H1 (cell line): ENCODE measurements around the gene KRT9. TPM values are rescaled to one million over a fixed set of nuclear protein-coding genes. Genes with fewer than 3 reads are reported as not detected.

Experiments used
- CTCF ChIA-PET: fragments of 300-600 bp; sonication (Branson Sonifier 250); formaldehyde crosslinking; loops from one replicate; lab custom pipeline; 2021; ENCODE audit not compliant: partially characterized antibody; lab: Charles Lee
- POLR2A ChIA-PET: fragments of 300-600 bp; sonication (Branson Sonifier 250); formaldehyde crosslinking; loops from one replicate; lab custom pipeline; 2021; ENCODE audit warnings: inconsistent platforms; ENCODE audit not compliant: partially characterized antibody; lab: Charles Lee
- DNase-seq, 2 experiments: peaks; one replicate each; pipeline versions ENCODE4 v3.0.0 to v3.0.0-alpha.2; 2010 to 2022; ENCODE audit warnings: low spot score in 2 of 2, low read depth in 1 of 2, mixed read lengths in 1 of 2
- FAIRE-seq: peaks from 2 replicates; lab custom pipeline; 2011; peaks lifted over from hg19 to GRCh38; lab: Jason Lieb, UNC
- H2AFZ ChIP-seq: 2 replicates; pipeline ENCODE4 v1.8.1; 2012; ENCODE audit warnings: low read length, inconsistent platforms
- H2AK5ac ChIP-seq: 2 replicates; pipeline ENCODE4 v1.6.1; 2013; ENCODE audit warnings: low read depth, low read length
- H2BK120ac ChIP-seq: replicated peaks from 2 replicates; pipeline ENCODE3; 2013; ENCODE audit warnings: low read depth, low read length, inconsistent platforms
- H2BK12ac ChIP-seq: 2 replicates; pipeline ENCODE4 v1.6.1; 2013; ENCODE audit warnings: low read depth, low read length
- H2BK15ac ChIP-seq: 2 replicates; pipeline ENCODE4 v1.6.1; 2013; ENCODE audit warnings: low read length
- H2BK20ac ChIP-seq: 2 replicates; pipeline ENCODE4 v1.6.1; 2013; ENCODE audit warnings: low read length
- H2BK5ac ChIP-seq: 2 replicates; pipeline ENCODE4 v1.6.1; 2013; ENCODE audit warnings: low read depth, low read length
- H3K14ac ChIP-seq: 2 replicates; pipeline ENCODE4 v1.6.1; 2013; ENCODE audit warnings: inconsistent platforms; ENCODE audit not compliant: insufficient read length
- H3K18ac ChIP-seq: 2 replicates; pipeline ENCODE4 v1.6.1; 2013; ENCODE audit warnings: low read length; ENCODE audit errors: extremely low read depth
- H3K23ac ChIP-seq: 2 replicates; pipeline ENCODE4 v1.6.1; 2013; ENCODE audit warnings: inconsistent platforms; ENCODE audit not compliant: insufficient read length
- H3K23me2 ChIP-seq: 2 replicates; pipeline ENCODE4 v1.6.1; 2013; ENCODE audit warnings: low read depth, low read length
- H3K27ac ChIP-seq: 2 replicates; pipeline ENCODE4 v1.6.1; 2011; ENCODE audit warnings: low read depth, low read length, inconsistent platforms
- H3K27me3 ChIP-seq, 4 experiments: replicated peaks in 1 of 4; 1 replicate in 1 of 4; 2 replicates in 3 of 4; pipeline versions ENCODE4 v1.6.1 to v1.8.1; 2011 to 2013; ENCODE audit warnings: low read length in 3 of 4, mild to moderate bottlenecking in 3 of 4, inconsistent platforms in 2 of 4, mixed read lengths in 2 of 4, moderate library complexity in 1 of 4; ENCODE audit not compliant: control insufficient read depth in 3 of 4, insufficient read depth in 3 of 4; ENCODE audit errors: extremely low read depth in 1 of 4
- H3K36me3 ChIP-seq, 4 experiments: 2 replicates each; pipeline versions ENCODE4 v1.6.1 to v1.8.1; 2011 to 2013; ENCODE audit warnings: mild to moderate bottlenecking in 4 of 4, low read length in 3 of 4, moderate library complexity in 2 of 4, control low read depth in 1 of 4, inconsistent platforms in 1 of 4; ENCODE audit not compliant: insufficient read depth in 4 of 4, control insufficient read depth in 2 of 4
- H3K4ac ChIP-seq: replicated peaks from 2 replicates; pipeline ENCODE3; 2013; ENCODE audit warnings: low read length, low read depth, mixed read lengths, inconsistent platforms; ENCODE audit not compliant: insufficient read length
- H3K4me1 ChIP-seq, 4 experiments: replicated peaks in 1 of 4; 1 replicate in 1 of 4; 2 replicates in 3 of 4; pipeline versions ENCODE4 v1.6.1 to v1.8.1; 2011 to 2013; ENCODE audit warnings: low read length in 3 of 4, inconsistent platforms in 2 of 4, mixed read lengths in 1 of 4; ENCODE audit not compliant: insufficient read depth in 4 of 4, control insufficient read depth in 3 of 4
- H3K4me2 ChIP-seq, 2 experiments: 2 replicates each; pipeline versions ENCODE4 v1.6.1 to v1.8.1; 2011 to 2013; ENCODE audit warnings: low read depth in 2 of 2, low read length in 2 of 2, control low read depth in 1 of 2, inconsistent platforms in 1 of 2, mild to moderate bottlenecking in 1 of 2; ENCODE audit not compliant: insufficient read depth in 1 of 2
- H3K4me3 ChIP-seq, 4 experiments: fragments of 200-600, 300-600 bp in 1 of 4; sonication (generic), shearing (Covaris generic), sonication (Bioruptor Twin) in 1 of 4; 2 replicates each; pipeline versions ENCODE4 v1.5.1 to v1.8.1; 2011 to 2016; ENCODE audit warnings: low read length in 4 of 4, low read depth in 3 of 4, control low read depth in 2 of 4, inconsistent platforms in 2 of 4, mild to moderate bottlenecking in 2 of 4, mixed read lengths in 1 of 4, moderate library complexity in 1 of 4; ENCODE audit not compliant: insufficient read depth in 2 of 4; ENCODE audit errors: extremely low read depth in 1 of 4
- H3K56ac ChIP-seq: replicated peaks from 2 replicates; pipeline ENCODE3; 2013; ENCODE audit warnings: low read depth, mild to moderate bottlenecking, mixed read lengths, low read length, inconsistent platforms; ENCODE audit not compliant: insufficient read length
- H3K79me1 ChIP-seq: 2 replicates; pipeline ENCODE4 v1.6.1; 2013; ENCODE audit warnings: low read depth, low read length, control low read depth
- H3K79me2 ChIP-seq, 2 experiments: 2 replicates each; pipeline versions ENCODE4 v1.6.1 to v1.8.1; 2012 to 2013; ENCODE audit warnings: low read length in 2 of 2, mild to moderate bottlenecking in 2 of 2, inconsistent platforms in 1 of 2; ENCODE audit not compliant: insufficient read depth in 2 of 2, control insufficient read depth in 1 of 2
- H3K9ac ChIP-seq, 4 experiments: replicated peaks in 1 of 4; 1 replicate in 1 of 4; 2 replicates in 3 of 4; pipeline versions ENCODE4 v1.6.1 to v1.8.1; 2011 to 2013; ENCODE audit warnings: low read depth in 3 of 4, low read length in 3 of 4, control low read depth in 2 of 4, mild to moderate bottlenecking in 2 of 4, moderate library complexity in 2 of 4, inconsistent platforms in 1 of 4; ENCODE audit errors: extremely low read depth in 1 of 4
- H3K9me3 ChIP-seq, 2 experiments: 2 replicates each; pipeline versions ENCODE4 v1.6.1 to v1.8.1; 2012 to 2013; ENCODE audit warnings: mild to moderate bottlenecking in 2 of 2, moderate library complexity in 2 of 2, control low read depth in 1 of 2, inconsistent platforms in 1 of 2, low read depth in 1 of 2, low read length in 1 of 2, mixed read lengths in 1 of 2; ENCODE audit not compliant: insufficient read depth in 2 of 2
- H4K20me1 ChIP-seq, 2 experiments: replicated peaks in 1 of 2; 2 replicates each; pipeline versions ENCODE3 to v1.8.1; 2011 to 2013; ENCODE audit warnings: inconsistent platforms in 2 of 2, low read length in 2 of 2, mild to moderate bottlenecking in 1 of 2; ENCODE audit not compliant: insufficient read depth in 2 of 2, control insufficient read depth in 1 of 2
- H4K5ac ChIP-seq: 2 replicates; pipeline ENCODE4 v1.6.1; 2013; ENCODE audit warnings: low read length, low read depth, mixed read lengths, inconsistent platforms; ENCODE audit not compliant: insufficient read length
- H4K8ac ChIP-seq: 2 replicates; pipeline ENCODE4 v1.8.0; 2013; ENCODE audit warnings: mild to moderate bottlenecking, moderate library complexity, low read length, inconsistent platforms; ENCODE audit not compliant: insufficient read depth; ENCODE audit errors: extremely low read depth
- H4K91ac ChIP-seq: replicated peaks from 2 replicates; pipeline ENCODE3; 2013; ENCODE audit warnings: low read length, mixed read lengths, inconsistent platforms; ENCODE audit not compliant: insufficient read length
- RAD21 ChIP-seq, 2 experiments: IDR thresholded peaks in 1 of 2; conservative IDR thresholded peaks in 1 of 2; 2 replicates each; pipeline ENCODE4 v1.6.1; 2011; ENCODE audit warnings: low read depth in 2 of 2, low read length in 2 of 2, improper control_type of control experiment in 1 of 2, inconsistent platforms in 1 of 2, mild to moderate bottlenecking in 1 of 2, moderate library complexity in 1 of 2
- SP4 ChIP-seq: IDR thresholded peaks from 2 replicates; pipeline ENCODE4 v1.6.1; 2012; ENCODE audit warnings: low read length, inconsistent platforms
- ZNF274 ChIP-seq: IDR thresholded peaks from 2 replicates; pipeline ENCODE4 v1.7.0; 2012; ENCODE audit warnings: low read length, borderline replicate concordance; ENCODE audit errors: extremely low read depth
- WGBS, 2 experiments: shearing (Covaris generic) in 1 of 2; methylation state at CpG; one replicate each; pipeline versions ENCODE4 v1.1.6 to v1.1.7; 2013 to 2015; ENCODE audit warnings: low lambda C conversion rate in 2 of 2, mixed read lengths in 2 of 2, inconsistent platforms in 1 of 2, low coverage in 1 of 2, missing lambda C conversion rate in 1 of 2; ENCODE audit not compliant: insufficient replicate concordance in 2 of 2, insufficient coverage in 1 of 2, insufficient read length in 1 of 2; ENCODE audit errors: extremely low coverage in 1 of 2, missing lambda C conversion rate in 1 of 2; 5-methylcytosine and 5-hydroxymethylcytosine counted together
- polyA plus RNA-seq, 7 experiments: library from polyadenylated mRNA; depleted of rRNA in 3 of 7; stranded (reverse) in 5 of 7; unstranded in 2 of 7; fragments of >200 nt in 5 of 7; fragments of 200-250 nt in 2 of 7; gene quantifications; 1 replicate in 5 of 7; 2 replicates in 1 of 7; 4 replicates in 1 of 7; pipeline versions ENCODE4 v1.2.1 to v1.2.3, GENCODE V29; 2011 to 2013; ENCODE audit warnings: missing spikeins in 2 of 7, mixed read lengths in 2 of 7
- total RNA-seq: library from RNA; stranded (reverse); fragmentation: NEBNext Ultra II Directional; extraction: Animal tissue kit (Norgen Biotek cat#: 25700); gene quantifications from 2 replicates; pipeline ENCODE4 v1.2.1, GENCODE V29; 2021
- TF ChIP-seq, protein P1 (sequence below): IDR thresholded peaks from 2 replicates; pipeline ENCODE4 v1.6.1; 2012; ENCODE audit warnings: inconsistent platforms
- TF ChIP-seq, protein P2 (sequence below), 3 experiments: IDR thresholded peaks; 1 replicate in 2 of 3; 2 replicates in 1 of 3; pipeline versions ENCODE4 v1.5.1 to v1.6.1; 2011; ENCODE audit warnings: low read length in 3 of 3, mild to moderate bottlenecking in 3 of 3, inconsistent platforms in 2 of 3, low read depth in 1 of 3, moderate library complexity in 1 of 3; ENCODE audit not compliant: insufficient read depth in 1 of 3; ENCODE audit errors: control extremely low read depth in 1 of 3

The KRT9 gene
- total and polyA plus RNA-seq, 2 of the 8 experiments (the other 6 are each of a cell fraction or from before 2014, with no cell fraction given): not detected

DNA sequence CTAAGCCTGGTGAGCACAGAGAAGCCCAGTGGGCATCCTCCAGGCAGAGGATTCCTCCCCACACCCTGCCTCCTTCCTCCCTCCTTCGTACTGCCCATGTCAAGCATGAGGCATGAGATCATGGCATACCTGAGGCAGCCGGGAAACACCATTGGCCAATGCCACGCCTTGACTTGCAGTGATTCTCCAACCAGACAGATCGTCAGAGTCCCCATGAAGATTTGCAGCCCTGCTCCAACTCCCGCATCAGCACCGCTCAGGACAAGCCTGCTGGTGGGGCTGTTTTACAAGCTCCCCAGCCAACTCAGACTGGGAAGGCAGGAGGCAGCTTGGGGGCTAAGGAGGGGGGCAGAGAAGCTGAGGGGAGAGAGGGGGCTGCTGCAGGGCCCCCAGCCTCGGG lies 43.6 kb upstream of the KRT9 start:
- Histone ChIP-seq H3K23ac (no peak overlapping the region), H2BK20ac (no peak overlapping the region), H4K20me1 (no peaks in the 10 kb centered on the region), H3K79me1 (no peaks in the 10 kb centered on the region), H3K4ac (no peak overlapping the region), H3K9me3 (no peaks in the 10 kb centered on the region), H2AFZ (no peak overlapping the region), H3K18ac (no peak overlapping the region; the same call in 1 of the 2 replicates), H3K27ac (no peak overlapping the region), H4K91ac (no peak overlapping the region), H3K4me1 (peaks cover 0 to 4% (median 2%) of the 10 kb centered on the region in 4 experiments; a peak in 4 of 7 replicates), H3K56ac (no peak overlapping the region), H3K79me2 (no peaks in the 10 kb centered on the region), H3K36me3 (no peaks in the 10 kb centered on the region)
- POLR2A ChIA-PET: interaction anchor here (0.6 kb wide), 1 partner anchor 75 kb away, joined by 4 read pairs; no protein-coding TSS in a partner anchor
- peak in 1 of 2 experiments; percentile 31 for DNase-seq
- CTCF ChIA-PET: interaction anchor here (0.7 to 2.3 kb wide), 3 partner anchors 33 to 75 kb away, joined by 3 to 11 read pairs (median 4); no protein-coding TSS in a partner anchor
- TF ChIP-seq ZNF274 (no peak), SP4 (no peak), RAD21 (IDR thresholded peaks at IDR 0.05 in 1 of 2, conservative IDR thresholded peaks at IDR 0.05 in 1 of 2; ENCODE audit: low read depth in 2 of 2, low read length in 2 of 2) (peak; percentile 13 to 29; a peak in 3 of 4 replicates)
- TF ChIP-seq, protein P1, sequence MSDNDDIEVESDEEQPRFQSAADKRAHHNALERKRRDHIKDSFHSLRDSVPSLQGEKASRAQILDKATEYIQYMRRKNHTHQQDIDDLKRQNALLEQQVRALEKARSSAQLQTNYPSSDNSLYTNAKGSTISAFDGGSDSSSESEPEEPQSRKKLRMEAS: peak; percentile 75; the same call in 1 of the 2 replicates
- TF ChIP-seq, protein P2, sequence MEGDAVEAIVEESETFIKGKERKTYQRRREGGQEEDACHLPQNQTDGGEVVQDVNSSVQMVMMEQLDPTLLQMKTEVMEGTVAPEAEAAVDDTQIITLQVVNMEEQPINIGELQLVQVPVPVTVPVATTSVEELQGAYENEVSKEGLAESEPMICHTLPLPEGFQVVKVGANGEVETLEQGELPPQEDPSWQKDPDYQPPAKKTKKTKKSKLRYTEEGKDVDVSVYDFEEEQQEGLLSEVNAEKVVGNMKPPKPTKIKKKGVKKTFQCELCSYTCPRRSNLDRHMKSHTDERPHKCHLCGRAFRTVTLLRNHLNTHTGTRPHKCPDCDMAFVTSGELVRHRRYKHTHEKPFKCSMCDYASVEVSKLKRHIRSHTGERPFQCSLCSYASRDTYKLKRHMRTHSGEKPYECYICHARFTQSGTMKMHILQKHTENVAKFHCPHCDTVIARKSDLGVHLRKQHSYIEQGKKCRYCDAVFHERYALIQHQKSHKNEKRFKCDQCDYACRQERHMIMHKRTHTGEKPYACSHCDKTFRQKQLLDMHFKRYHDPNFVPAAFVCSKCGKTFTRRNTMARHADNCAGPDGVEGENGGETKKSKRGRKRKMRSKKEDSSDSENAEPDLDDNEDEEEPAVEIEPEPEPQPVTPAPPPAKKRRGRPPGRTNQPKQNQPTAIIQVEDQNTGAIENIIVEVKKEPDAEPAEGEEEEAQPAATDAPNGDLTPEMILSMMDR (IDR thresholded peaks at IDR 0.05; ENCODE audit: control extremely low read depth in 1 of 3, insufficient read depth in 1 of 3, low read depth in 1 of 3, low read length in 3 of 3): peak in 1 of 3 experiments; percentile 14; a peak in 2 of 4 replicates
- TF ChIP-seq, all 59 proteins: peak for 3
- FAIRE-seq: no peak
- Histone ChIP-seq H2BK5ac (no peak overlapping the region), H3K23me2 (no peaks in the 10 kb centered on the region), H3K9ac (no peak overlapping the region), H4K8ac (no peak overlapping the region), H3K27me3 (no peaks in the 10 kb centered on the region), H4K5ac (no peak overlapping the region), H2BK120ac (no peak overlapping the region), H2BK15ac (no peak overlapping the region), H2AK5ac (no peak overlapping the region), H3K4me3 (no peak overlapping the region), H2BK12ac (no peak overlapping the region), H3K14ac (no peak overlapping the region), H3K4me2 (no peak overlapping the region)
- 72% methylated on average over 6 of the region's 7 CpGs; no CpG with 5 or more reads in 1 of the 2 experiments for WGBS, 2 experiments
